ENCODE results near the gene CD58. TPM values are rescaled to one million over a fixed set of nuclear protein-coding genes. Genes with fewer than 3 reads are reported as not detected.

Gene CD58
- polyA plus RNA-seq, 3 donors, result 81.0 to 168 (median 128) TPM

DNA sequence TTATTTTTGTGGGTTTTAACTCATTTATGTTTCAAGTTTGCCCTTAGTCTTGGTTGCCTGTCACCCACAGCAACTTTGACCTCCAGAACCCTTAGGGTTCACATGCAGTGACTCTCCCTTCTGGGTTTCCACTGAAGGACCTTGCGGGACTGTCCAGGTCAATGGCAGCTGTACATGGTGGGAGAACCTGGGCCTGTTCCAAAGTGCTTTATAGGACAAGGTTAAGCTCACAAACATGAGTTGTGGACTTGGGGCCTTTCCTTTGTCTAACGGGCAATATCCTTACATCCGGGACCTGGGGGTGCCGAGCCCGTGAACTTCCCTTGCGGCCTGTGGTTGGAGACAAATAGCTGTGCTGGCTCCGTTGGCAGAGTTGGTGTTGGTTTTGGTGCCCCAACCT lies 77.8 kb downstream of the CD58 start:
- Histone ChIP-seq H3K4me1 (ENCODE audit: control insufficient read depth in 1 of 2, insufficient read depth in 2 of 2, low read length in 2 of 2) (peaks cover 40 to 45% of the 10 kb centered on the region in 2 donors), H3K79me2 (ENCODE audit: insufficient read depth, low read length) (no peaks in the 10 kb centered on the region), H3K36me3 (replicated peaks in 1 of 2; ENCODE audit: control insufficient read depth in 1 of 2, insufficient read depth in 2 of 2, low read length in 2 of 2) (no peaks in the 10 kb centered on the region), H3K4me2 (replicated peaks; ENCODE audit: extremely low read depth, low read length, poor library complexity, severe bottlenecking) (no peak overlapping the region), H2AFZ (ENCODE audit: insufficient read depth, low read depth, low read length, poor library complexity, severe bottlenecking) (no peak overlapping the region), H4K20me1 (ENCODE audit: insufficient read depth, low read length) (no peaks in the 10 kb centered on the region), H3K4me3 (replicated peaks in 1 of 3; ENCODE audit: low read depth in 2 of 3, low read length in 3 of 3) (no peak overlapping the region), H3K9me3 (replicated peaks in 1 of 2; ENCODE audit: control insufficient read depth in 1 of 2, insufficient read depth in 1 of 2, low read length in 2 of 2) (no peaks in the 10 kb centered on the region), H3K27me3 (ENCODE audit: control insufficient read depth in 2 of 2, insufficient read depth in 2 of 2, low read length in 2 of 2) (no peaks in the 10 kb centered on the region), H3K27ac (ENCODE audit: low read depth in 1 of 2, low read length in 2 of 2) (no peak overlapping the region), H3K9ac (ENCODE audit: insufficient read depth, low read length, poor library complexity, severe bottlenecking) (no peak overlapping the region)
- WGBS (ENCODE audit: insufficient coverage), result 81% methylated on average over 5 of the region's 7 CpGs
- peaks cover 0 to 3% (median 0%) of the 10 kb centered on the region in 7 donors for H3K9me3 Mint-ChIP-seq
- peaks cover 51% of the 10 kb centered on the region for H3K4me1 Mint-ChIP-seq
- DNase-seq, result no peak
- TF ChIP-seq, protein P1, sequence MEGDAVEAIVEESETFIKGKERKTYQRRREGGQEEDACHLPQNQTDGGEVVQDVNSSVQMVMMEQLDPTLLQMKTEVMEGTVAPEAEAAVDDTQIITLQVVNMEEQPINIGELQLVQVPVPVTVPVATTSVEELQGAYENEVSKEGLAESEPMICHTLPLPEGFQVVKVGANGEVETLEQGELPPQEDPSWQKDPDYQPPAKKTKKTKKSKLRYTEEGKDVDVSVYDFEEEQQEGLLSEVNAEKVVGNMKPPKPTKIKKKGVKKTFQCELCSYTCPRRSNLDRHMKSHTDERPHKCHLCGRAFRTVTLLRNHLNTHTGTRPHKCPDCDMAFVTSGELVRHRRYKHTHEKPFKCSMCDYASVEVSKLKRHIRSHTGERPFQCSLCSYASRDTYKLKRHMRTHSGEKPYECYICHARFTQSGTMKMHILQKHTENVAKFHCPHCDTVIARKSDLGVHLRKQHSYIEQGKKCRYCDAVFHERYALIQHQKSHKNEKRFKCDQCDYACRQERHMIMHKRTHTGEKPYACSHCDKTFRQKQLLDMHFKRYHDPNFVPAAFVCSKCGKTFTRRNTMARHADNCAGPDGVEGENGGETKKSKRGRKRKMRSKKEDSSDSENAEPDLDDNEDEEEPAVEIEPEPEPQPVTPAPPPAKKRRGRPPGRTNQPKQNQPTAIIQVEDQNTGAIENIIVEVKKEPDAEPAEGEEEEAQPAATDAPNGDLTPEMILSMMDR (IDR thresholded peaks at IDR 0.05), result no peak
- intact Hi-C loops (cut with micrococcal nuclease), result loop anchor here in 1 of 2 donors (10.0 kb wide), 1 partner anchor 118 kb away; the partner anchor contains the start of gene ATP1A1
- H3K27ac Mint-ChIP-seq, result no peak overlapping the region
- peaks cover 0 to 2% (median 1%) of the 10 kb centered on the region in 3 donors for H3K27me3 Mint-ChIP-seq (ENCODE audit: low read depth in 3 of 3)
- H3K4me3 Mint-ChIP-seq, result no peak overlapping the region
- peaks cover 0 to 16% of the 10 kb centered on the region in 2 donors for H3K36me3 Mint-ChIP-seq

DNA sequence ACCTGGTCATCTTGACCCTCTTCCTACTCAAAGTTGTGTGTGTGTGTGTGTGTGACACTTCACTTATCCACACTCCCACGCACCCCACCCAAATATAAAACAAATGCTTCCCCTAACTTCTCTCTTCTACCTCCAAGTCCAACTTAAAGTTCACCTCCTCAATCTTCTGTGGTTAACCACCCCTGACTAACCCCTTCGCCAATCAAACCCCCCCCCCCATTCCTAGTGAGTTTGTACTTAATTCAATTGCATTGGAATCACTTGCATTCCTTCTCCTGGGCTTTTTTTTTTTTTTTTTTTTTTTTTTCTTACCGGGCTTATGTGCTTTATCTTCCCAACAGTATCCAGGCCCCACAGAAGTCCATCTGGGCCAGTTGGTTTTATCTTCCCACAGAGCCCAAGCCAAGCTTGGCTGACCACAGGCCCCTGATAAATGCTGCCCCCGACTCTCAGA lies 78.4 kb downstream of the CD58 start:
- TF ChIP-seq, protein P1 (IDR thresholded peaks at IDR 0.05), result no peak
- no peak overlapping the region for H3K4me3 Mint-ChIP-seq

More for the DNA sequence above, 78.4 kb downstream of the CD58 start:
- Histone ChIP-seq H2AFZ (ENCODE audit: insufficient read depth, low read depth, low read length, poor library complexity, severe bottlenecking) (no peak overlapping the region), H3K9ac (ENCODE audit: insufficient read depth, low read length, poor library complexity, severe bottlenecking) (no peak overlapping the region), H3K79me2 (ENCODE audit: insufficient read depth, low read length) (no peaks in the 10 kb centered on the region), H3K4me3 (replicated peaks in 1 of 3; ENCODE audit: low read depth in 2 of 3, low read length in 3 of 3) (no peak overlapping the region), H3K4me1 (ENCODE audit: control insufficient read depth in 1 of 2, insufficient read depth in 2 of 2, low read length in 2 of 2) (peaks cover 34 to 38% of the 10 kb centered on the region in 2 donors), H3K9me3 (replicated peaks in 1 of 2; ENCODE audit: control insufficient read depth in 1 of 2, insufficient read depth in 1 of 2, low read length in 2 of 2) (no peaks in the 10 kb centered on the region), H3K27ac (ENCODE audit: low read depth in 1 of 2, low read length in 2 of 2) (no peak overlapping the region), H3K27me3 (ENCODE audit: control insufficient read depth in 2 of 2, insufficient read depth in 2 of 2, low read length in 2 of 2) (no peaks in the 10 kb centered on the region), H4K20me1 (ENCODE audit: insufficient read depth, low read length) (no peaks in the 10 kb centered on the region), H3K4me2 (replicated peaks; ENCODE audit: extremely low read depth, low read length, poor library complexity, severe bottlenecking) (no peak overlapping the region), H3K36me3 (replicated peaks in 1 of 2; ENCODE audit: control insufficient read depth in 1 of 2, insufficient read depth in 2 of 2, low read length in 2 of 2) (no peaks in the 10 kb centered on the region)
- no peak for DNase-seq
- peaks cover 0 to 3% (median 2%) of the 10 kb centered on the region in 3 donors for H3K27me3 Mint-ChIP-seq (ENCODE audit: low read depth in 3 of 3)
- H3K4me1 Mint-ChIP-seq, result peaks cover 44% of the 10 kb centered on the region
- intact Hi-C loops (cut with micrococcal nuclease), result loop anchor here in 1 of 2 donors (10.0 kb wide), 1 partner anchor 118 kb away; the partner anchor contains the start of gene ATP1A1
- H3K27ac Mint-ChIP-seq, result no peak overlapping the region
- no CpG with 5 or more reads among the region's 4 CpGs for WGBS (ENCODE audit: insufficient coverage)
- peaks cover 0 to 16% of the 10 kb centered on the region in 2 donors for H3K36me3 Mint-ChIP-seq
- H3K9me3 Mint-ChIP-seq, result peaks cover 0 to 3% (median 0%) of the 10 kb centered on the region in 7 donors

Measured in CD14-positive monocyte (primary cell).